GM18520 (cell line): Measurements from ENCODE around the gene PRSS16.
A peak's percentile ranks its signal among the peaks of the same experiment; 100 is the strongest.
"Not testable (repeated sequence)": the region's sequence is repeated elsewhere in the genome, so short reads cannot be mapped to it uniquely, and the experiment has no call there.

Source experiments
- ATAC-seq: cut with Tn5 transposase; IDR thresholded peaks from one replicate; pipeline ENCODE4 v1.9.1; 2021; ENCODE audit not compliant: unreplicated experiment

The PRSS16 gene

DNA sequence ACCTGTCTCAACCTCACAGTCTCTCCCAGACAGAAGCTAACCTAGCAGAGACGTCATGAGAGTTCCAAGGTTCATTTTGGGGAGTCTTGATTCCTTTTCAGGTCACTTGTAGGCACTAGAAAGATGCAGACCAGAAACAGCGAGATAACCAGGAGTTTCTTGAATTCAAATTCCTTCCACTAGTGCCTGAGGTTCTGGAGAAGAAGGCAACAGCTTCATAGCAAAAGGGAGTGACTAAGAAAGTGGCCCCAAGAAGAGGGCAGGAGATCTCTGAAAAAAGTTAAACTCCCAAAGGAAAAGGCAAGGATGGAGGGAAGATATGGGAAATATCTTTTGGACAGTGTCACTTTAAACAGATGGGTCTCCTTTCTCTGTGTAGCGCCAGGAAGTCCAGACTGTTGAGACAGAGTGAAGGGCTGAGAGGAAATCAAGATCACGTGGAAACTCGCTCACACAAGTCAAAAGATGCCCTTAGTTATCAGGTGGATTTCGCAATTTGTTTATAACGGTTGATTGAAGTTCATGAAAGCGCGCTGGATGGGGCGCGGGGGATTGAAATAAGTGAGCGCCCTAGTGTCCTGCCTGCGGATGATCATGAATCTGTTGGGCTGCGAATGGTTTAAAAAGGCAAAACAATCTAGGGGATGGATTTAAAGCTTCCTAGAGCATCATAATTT, 4.8 kb upstream of the PRSS16 start:
- ATAC-seq: no peak

DNA sequence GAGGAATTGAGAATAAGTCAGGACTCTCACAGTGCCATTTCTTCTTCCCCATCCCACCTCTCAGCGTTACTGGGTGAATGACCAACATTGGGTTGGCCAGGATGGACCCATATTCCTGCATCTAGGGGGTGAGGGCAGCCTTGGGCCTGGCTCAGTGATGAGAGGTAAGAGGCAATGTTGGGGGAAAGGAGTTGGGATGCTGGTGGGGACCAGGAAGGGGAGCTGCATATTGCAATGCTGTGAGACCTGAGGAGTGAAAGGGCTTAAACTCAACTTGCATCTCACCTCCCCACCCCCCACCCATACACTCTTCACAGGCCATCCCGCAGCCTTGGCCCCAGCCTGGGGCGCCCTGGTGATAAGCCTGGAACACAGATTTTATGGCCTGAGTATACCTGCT, 1.3 kb downstream of the PRSS16 start:
- no peak for ATAC-seq

- no peak for ATAC-seq
These were observed 3.0 kb downstream of the PRSS16 start for GRCh38 chr6:27250277-27251111.

DNA sequence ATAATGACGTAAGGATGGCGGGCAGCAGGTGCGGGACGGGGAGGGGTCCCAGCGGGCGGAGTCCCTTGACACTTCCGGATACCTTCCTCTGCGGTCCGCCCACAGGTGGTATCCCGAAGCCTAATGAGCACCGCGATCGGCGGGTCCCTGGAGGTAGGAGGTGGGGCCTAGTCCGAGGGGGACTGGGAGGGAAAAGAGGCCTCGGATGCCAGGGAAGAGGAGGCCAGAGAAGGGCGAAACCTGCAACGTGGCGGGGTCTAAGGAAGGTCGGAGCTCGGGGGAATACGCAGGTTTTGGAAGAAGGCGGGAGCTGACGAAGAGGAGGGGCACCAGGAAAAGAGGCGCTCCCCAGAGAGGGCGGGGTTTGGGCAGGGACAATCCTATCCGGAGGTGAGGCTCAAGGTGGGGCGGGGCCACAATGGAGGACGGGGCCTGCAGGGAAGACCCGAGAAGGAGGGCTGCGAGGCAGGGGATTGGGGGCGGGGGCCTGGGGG, 3.7 kb downstream of the PRSS16 start:
- ATAC-seq: peak; percentile 35

DNA sequence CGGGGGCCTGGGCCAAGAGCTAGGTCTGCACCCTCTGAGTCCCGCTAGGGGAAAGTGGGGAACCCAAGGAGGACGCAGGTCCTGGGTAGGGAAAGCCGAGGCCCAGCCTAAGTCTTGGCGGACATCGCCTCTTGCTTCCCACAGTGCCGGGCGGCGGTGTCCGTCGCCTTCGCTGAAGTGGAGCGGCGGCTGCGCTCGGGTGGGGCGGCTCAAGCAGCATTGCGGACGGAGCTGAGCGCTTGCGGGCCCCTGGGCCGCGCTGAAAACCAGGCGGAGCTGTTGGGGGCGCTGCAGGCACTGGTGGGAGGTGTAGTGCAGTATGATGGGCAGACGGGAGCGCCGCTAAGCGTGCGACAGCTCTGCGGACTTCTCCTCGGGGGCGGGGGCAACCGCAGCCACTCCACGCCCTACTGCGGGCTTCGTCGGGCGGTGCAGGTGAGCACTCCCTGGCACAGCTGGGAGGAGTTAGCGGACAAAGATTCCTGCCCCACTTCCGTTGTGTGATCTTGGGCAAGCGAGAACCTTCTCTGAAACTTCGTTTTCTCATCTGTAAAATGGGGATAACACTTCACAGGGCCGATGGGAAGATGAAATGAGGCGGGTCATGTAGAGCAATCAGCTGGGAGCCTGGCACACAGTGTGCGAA, 4.2 kb downstream of the PRSS16 start:
- ATAC-seq: peak; percentile 91

DNA sequence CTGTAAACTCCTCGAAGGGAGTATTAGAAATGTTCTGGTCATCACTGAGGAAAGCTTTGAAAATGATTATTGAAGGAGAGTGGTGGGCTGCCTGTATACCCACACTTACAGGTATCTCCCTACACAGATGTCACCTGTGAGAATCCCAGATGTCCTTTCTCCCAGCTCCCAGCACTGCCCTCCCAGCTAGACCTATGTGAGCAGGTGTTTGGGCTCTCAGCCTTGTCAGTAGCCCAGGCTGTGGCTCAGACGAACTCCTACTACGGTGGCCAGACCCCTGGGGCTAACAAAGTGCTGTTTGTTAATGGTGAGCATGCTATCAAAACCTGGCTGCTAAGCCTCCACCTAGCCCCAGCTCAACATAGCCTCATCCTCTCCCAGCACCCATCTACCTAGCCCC, 7.1 kb downstream of the PRSS16 start:
- ATAC-seq: no peak

- ATAC-seq: no peak
These were observed 8.4 kb downstream of the PRSS16 start for GRCh38 chr6:27255866-27256265.

DNA sequence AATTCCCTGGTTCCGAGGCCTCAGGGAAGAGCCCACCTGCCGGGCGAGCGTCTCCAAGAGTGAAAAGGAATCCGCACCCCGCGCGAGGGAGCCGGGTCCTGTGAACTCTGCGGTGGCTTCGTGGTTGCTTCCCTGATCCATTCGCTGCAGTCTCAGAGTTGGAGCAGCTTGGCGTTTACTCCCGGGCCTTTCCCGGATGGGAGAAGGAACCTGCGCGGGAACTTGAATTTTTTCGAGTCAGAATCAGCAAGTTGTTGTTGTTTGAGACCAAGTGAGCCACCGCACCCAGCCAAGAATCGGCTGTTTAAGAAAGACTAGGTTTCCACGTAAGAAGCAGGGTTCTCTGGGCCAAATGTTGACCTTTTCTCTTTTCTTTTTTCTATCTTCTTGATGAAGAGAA, 12.9 kb downstream of the PRSS16 start:
- ATAC-seq: no peak

- no peak for ATAC-seq
These were observed 13.4 kb downstream of the PRSS16 start for GRCh38 chr6:27260836-27261375.

GRCh38 chr6:27263886-27264285, 16.4 kb downstream of the PRSS16 start:
- no peak for ATAC-seq

- ATAC-seq: not testable (repeated sequence)
These were observed 19.5 kb downstream of the PRSS16 start for GRCh38 chr6:27267003-27267402.

GRCh38 chr6:27267857-27268434, 20.4 kb downstream of the PRSS16 start:
- ATAC-seq: no peak

DNA sequence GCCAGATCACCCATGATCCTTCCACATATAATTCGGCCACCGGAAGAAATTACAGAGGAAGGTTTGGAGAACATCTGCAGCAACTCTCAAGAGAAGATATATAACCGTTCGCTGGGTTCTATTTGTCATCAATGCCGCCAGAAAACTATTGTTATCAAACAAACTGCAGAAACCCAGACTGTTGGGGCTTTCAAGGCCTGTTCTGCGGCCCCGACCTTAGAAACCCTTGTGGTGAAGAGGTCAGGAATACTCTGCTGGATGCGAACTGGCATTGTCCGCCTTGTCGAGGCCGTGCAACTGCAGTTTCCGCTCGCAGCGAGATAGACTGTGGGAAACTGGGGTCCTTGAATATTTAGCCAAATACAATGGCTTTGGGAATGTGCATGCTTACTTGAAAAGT, 21.3 kb downstream of the PRSS16 start:
- ATAC-seq: no peak

DNA sequence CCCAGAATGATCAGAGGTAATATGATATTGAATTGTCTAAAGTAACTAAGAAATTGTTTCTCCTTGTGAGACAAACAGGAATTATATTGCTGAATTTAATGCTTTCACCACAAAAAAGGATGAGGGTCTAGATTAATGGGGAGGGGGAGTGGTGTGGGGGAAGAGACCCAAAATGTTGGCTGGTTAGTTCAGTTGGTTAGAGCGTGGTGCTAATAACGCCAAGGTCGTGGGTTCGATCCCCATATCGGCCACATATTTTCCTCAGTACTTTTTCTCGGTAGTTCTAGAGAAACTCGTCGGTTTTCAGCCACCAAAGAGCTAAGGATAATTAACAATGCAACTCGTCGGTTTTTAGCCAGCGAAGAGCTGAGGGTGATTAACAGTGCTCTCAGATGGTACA, 26.3 kb downstream of the PRSS16 start:
- no peak for ATAC-seq

- ATAC-seq: no peak
These were observed 27.8 kb downstream of the PRSS16 start for GRCh38 chr6:27275025-27275956.

- ATAC-seq: no peak
These were observed 32.1 kb downstream of the PRSS16 start for GRCh38 chr6:27279513-27280063.

DNA sequence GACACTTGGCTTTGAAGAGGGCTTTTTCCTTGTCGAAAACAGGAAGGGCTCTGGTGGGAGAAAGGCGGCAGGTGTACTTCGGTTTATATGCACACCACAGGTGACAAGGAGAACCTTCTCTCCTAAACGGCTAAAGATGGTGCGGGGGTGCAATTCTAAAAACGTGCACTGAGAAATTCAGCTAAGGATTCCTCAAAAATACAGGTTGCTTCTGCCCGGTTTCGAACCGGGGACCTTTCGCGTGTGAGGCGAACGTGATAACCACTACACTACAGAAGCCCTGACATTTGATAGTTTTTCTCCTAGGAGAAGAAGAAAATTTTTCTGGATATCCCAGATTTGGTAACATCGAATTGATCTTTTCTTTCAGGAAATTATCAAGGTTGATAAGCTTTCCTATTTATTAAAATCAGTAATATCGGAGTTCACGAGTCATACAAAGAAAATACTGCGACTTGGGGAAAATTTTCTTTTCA, 32.6 kb downstream of the PRSS16 start:
- no peak for ATAC-seq

GRCh38 chr6:27280540-27281000, 33.1 kb downstream of the PRSS16 start:
- no peak for ATAC-seq

GRCh38 chr6:27281105-27281539, 33.6 kb downstream of the PRSS16 start:
- no peak for ATAC-seq
